Glutamatergic neuron (in vitro differentiated cells): ENCODE measurements around the gene EPS8L1. TPM values are rescaled to one million over a fixed set of nuclear protein-coding genes. Genes with fewer than 3 reads are reported as not detected.
"Not testable (repeated sequence)": the region's sequence is repeated elsewhere in the genome, so short reads cannot be mapped to it uniquely, and the experiment has no call there.

Experiments
- DNase-seq: peaks from one replicate; pipeline ENCODE4 v3.0.0; 2022
- H3K27ac Mint-ChIP-seq: one replicate; pipeline ENCODE4 v1.8.0; 2020; ENCODE audit warnings: mild to moderate bottlenecking, mixed read lengths, inconsistent platforms; ENCODE audit not compliant: unreplicated experiment
- H3K27me3 Mint-ChIP-seq: one replicate; pipeline ENCODE4 v1.8.0; 2020; ENCODE audit warnings: mild to moderate bottlenecking, moderate library complexity, mixed read lengths, inconsistent platforms; ENCODE audit not compliant: unreplicated experiment
- H3K36me3 Mint-ChIP-seq: one replicate; pipeline ENCODE4 v1.8.0; 2020; ENCODE audit warnings: mild to moderate bottlenecking, mixed read lengths, inconsistent platforms; ENCODE audit not compliant: unreplicated experiment
- H3K4me1 Mint-ChIP-seq: one replicate; pipeline ENCODE4 v1.8.0; 2020; ENCODE audit warnings: mild to moderate bottlenecking, low read depth, mixed read lengths, inconsistent platforms; ENCODE audit not compliant: unreplicated experiment
- H3K4me3 Mint-ChIP-seq: one replicate; pipeline ENCODE4 v1.8.0; 2020; ENCODE audit warnings: mild to moderate bottlenecking, mixed read lengths, inconsistent platforms; ENCODE audit not compliant: unreplicated experiment
- H3K9me3 Mint-ChIP-seq: one replicate; pipeline ENCODE4 v1.8.0; 2020; ENCODE audit warnings: mild to moderate bottlenecking, moderate library complexity, mixed read lengths, inconsistent platforms; ENCODE audit not compliant: unreplicated experiment
- total RNA-seq: library from RNA; stranded (reverse); fragmentation: NEBNext Ultra II Directional; extraction: Animal tissue kit (Norgen Biotek cat#: 25700); gene quantifications from one replicate; pipeline ENCODE4 v1.2.1, GENCODE V29; 2021; ENCODE audit not compliant: unreplicated experiment
- TF ChIP-seq, protein P1 (sequence below): fragments of 200-600 bp; sonication (generic); IDR thresholded peaks from one replicate; pipeline ENCODE4 v1.5.0; 2021; ENCODE audit not compliant: partially characterized antibody, unreplicated experiment

EPS8L1 gene
- total RNA-seq, 1 donor from 2014 or later: 114 TPM

DNA sequence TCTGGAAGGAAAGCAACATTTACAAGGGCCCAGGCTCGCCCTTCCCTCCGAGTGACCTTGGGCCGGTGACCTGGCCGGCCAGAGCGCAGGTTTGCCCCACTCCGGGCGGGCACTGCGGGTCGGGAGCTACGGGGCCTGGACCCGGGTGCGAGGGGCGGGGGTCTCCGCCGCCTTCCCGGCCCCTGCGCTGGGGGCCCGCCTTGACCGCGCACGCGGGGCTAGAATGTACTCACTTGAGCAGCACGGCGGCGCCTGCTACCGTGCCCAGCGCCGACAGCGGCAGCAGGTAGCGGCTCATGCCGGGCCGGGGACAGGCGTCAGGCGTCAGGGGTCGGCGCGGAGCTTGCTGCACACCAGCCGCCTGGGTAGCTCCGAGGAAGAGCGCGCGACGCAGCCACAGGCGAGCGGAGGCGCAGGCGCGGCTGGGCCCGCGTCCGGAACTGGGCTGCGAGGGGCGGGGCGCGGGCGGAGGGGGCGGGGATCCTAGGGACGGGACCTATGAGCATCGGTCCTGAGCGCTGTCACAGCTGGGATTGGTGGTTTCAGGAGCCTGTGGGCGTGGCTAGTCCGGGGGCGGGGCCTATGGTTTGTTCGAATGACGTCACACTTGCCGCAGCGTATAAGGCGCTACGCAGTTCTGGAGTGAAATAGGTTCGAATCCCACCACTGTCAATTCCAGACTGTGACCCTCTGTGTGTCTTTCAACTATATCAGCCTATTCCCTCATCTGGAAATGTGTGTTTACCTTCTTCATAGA, 12.8 kb upstream of the EPS8L1 start, which contains the start of gene RDH13:
Gene RDH13, minus strand, starts transcription at position 414 of the 757 bp plus-strand sequence. Its CDS starts 116 bp downstream, at position 298.
- peaks cover 19% of the 10 kb centered on the region for H3K27me3 Mint-ChIP-seq
- no peaks in the 10 kb centered on the region for H3K4me1 Mint-ChIP-seq
- no peaks in the 10 kb centered on the region for H3K36me3 Mint-ChIP-seq
- DNase-seq: peak; percentile 100
- peak within 1 kb of the TSS; percentile 84 for H3K4me3 Mint-ChIP-seq
- peaks cover 5% of the 10 kb centered on the region for H3K9me3 Mint-ChIP-seq
- TF ChIP-seq, protein P1, sequence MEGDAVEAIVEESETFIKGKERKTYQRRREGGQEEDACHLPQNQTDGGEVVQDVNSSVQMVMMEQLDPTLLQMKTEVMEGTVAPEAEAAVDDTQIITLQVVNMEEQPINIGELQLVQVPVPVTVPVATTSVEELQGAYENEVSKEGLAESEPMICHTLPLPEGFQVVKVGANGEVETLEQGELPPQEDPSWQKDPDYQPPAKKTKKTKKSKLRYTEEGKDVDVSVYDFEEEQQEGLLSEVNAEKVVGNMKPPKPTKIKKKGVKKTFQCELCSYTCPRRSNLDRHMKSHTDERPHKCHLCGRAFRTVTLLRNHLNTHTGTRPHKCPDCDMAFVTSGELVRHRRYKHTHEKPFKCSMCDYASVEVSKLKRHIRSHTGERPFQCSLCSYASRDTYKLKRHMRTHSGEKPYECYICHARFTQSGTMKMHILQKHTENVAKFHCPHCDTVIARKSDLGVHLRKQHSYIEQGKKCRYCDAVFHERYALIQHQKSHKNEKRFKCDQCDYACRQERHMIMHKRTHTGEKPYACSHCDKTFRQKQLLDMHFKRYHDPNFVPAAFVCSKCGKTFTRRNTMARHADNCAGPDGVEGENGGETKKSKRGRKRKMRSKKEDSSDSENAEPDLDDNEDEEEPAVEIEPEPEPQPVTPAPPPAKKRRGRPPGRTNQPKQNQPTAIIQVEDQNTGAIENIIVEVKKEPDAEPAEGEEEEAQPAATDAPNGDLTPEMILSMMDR: no peak
- H3K27ac Mint-ChIP-seq: peak within 1 kb of the TSS; percentile 48

DNA sequence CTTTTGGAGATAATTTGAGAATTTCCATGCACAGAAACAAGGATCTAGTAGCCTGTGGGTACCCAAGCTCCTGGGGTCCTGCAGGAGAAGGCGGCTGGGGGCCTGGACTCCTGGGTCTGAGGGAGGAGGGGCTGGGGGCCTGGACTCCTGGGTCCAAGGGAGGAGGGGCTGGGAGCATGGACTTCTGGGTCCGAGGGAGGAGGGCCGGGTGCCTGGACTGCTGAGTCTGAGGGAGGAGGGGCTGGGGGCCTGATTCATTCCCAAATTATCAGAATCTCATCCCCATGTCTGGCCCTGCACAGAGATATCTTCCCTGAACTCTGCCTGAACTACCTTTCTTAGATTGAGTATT, 12.2 kb upstream of the EPS8L1 start:
- H3K4me1 Mint-ChIP-seq: no peaks in the 10 kb centered on the region
- TF ChIP-seq, protein P1: no peak
- no peaks in the 10 kb centered on the region for H3K36me3 Mint-ChIP-seq
- H3K9me3 Mint-ChIP-seq: peaks cover 5% of the 10 kb centered on the region
- H3K4me3 Mint-ChIP-seq: peak overlapping the region; percentile 55
- H3K27me3 Mint-ChIP-seq: peaks cover 21% of the 10 kb centered on the region
- no peak overlapping the region for H3K27ac Mint-ChIP-seq
- no peak for DNase-seq

DNA sequence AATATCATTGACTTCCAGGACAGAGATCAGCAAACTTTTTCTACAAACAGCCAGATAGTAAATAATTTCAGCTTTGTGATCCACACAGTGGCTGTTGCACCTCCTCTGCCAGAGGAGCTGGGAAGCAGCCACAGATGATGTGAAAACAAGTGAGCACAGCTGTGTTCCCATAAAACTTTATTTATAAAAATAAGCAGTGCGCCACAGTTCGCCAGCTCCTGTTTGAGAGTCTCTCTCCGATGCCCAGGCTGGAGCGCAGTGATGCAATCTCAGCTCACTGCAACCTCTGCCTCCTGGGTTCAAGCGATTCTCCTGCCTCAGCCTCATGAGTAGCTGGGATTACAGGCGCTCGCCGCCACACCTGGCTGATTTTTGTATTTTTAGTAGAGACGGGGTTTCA, 10.2 kb upstream of the EPS8L1 start:
- H3K27me3 Mint-ChIP-seq: peaks cover 31% of the 10 kb centered on the region
- not testable (repeated sequence) for H3K27ac Mint-ChIP-seq, H3K36me3 Mint-ChIP-seq, DNase-seq, H3K4me1 Mint-ChIP-seq, H3K9me3 Mint-ChIP-seq, H3K4me3 Mint-ChIP-seq

DNA sequence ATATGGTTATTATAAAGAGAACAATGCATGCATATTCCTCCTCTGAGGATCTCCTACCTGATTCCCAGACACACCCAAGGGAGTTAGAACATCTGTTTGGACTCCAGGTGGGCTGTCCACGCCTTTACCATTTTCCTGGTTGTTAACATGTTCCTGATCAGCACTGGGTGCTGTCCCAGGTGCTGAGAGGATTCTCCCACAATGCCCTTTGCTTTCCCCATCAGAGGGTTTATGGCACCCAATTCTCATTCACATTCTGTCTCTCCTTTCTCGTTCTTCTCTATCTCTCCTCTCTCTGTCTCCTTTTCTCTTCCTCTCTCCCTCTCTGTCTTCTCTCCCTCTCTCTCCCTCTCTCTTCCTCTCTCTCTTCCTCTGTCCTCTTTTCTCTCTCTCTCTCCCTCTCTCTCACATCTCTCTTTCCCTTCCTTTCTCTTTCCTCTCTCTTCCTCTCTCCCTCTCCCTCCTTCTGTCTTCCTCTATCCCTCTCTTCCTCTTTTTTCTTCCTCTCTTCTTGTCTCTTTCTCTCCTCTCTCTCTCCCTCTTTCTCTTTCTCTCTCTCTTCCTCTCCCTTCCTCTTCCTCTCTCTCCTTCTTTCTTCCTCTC, 9.5 kb upstream of the EPS8L1 start:
- no peak for DNase-seq
- Mint-ChIP-seq H3K27me3 (peaks cover 33% of the 10 kb centered on the region), H3K4me3 (peak overlapping the region; percentile 12), H3K4me1 (peaks cover 6% of the 10 kb centered on the region), H3K27ac (no peak overlapping the region), H3K9me3 (peaks cover 9% of the 10 kb centered on the region), H3K36me3 (no peaks in the 10 kb centered on the region)
- TF ChIP-seq, protein P1: no peak

DNA sequence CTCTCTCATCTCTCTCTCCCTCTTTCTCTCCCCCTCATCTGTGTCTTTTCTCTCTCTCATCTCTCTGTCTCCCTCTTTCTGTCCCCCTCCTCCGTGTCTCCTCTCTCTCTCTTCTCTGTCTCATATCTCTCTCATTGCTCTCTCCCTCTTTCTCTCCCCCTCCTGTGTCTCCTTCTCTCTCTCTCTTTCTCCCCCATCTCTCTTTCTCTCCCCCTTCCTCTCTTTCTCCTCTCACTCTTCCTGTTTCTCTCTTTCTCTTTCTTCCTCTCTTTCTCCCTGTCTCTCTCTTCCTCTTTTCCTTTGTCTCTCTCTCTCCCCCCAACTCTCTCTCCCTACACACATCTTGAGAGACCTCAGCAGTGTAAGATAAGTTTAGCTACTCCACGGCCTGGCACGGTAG, 7.8 kb upstream of the EPS8L1 start:
- DNase-seq: no peak
- H3K27ac Mint-ChIP-seq: no peak overlapping the region
- peaks cover 6% of the 10 kb centered on the region for H3K4me1 Mint-ChIP-seq
- no peak overlapping the region for H3K4me3 Mint-ChIP-seq
- H3K36me3 Mint-ChIP-seq: peaks cover 4% of the 10 kb centered on the region
- H3K9me3 Mint-ChIP-seq: peaks cover 9% of the 10 kb centered on the region
- TF ChIP-seq, protein P1: no peak
- H3K27me3 Mint-ChIP-seq: peaks cover 28% of the 10 kb centered on the region
